Vagina (tissue), 2 donors: ENCODE data around the gene KRT71.

Experiments used
- CTCF ChIP-seq, 3 experiments: fragments of 450-650 bp in 2 of 3; fragments of 200-600 bp in 1 of 3; sonication (generic) in 1 of 3; IDR thresholded peaks; one replicate each; pipeline ENCODE4 v1.5.1; 2017 to 2019; ENCODE audit warnings: antibody characterized with exemption in 3 of 3, mild to moderate bottlenecking in 2 of 3, moderate library complexity in 2 of 3
- POLR2A ChIP-seq, 2 donors: fragments of 450-650 bp; IDR thresholded peaks; one replicate each; pipeline ENCODE4 v1.6.1; 2017; ENCODE audit warnings: antibody characterized with exemption in 2 of 2, mild to moderate bottlenecking in 2 of 2, moderate library complexity in 2 of 2
- POLR2AphosphoS5 ChIP-seq, 2 donors: sonication (generic); formaldehyde crosslinking; IDR thresholded peaks; one replicate each; pipeline ENCODE4 v1.9.0; 2017; ENCODE audit warnings: antibody characterized with exemption in 2 of 2, mild to moderate bottlenecking in 2 of 2, low read depth in 1 of 2; ENCODE audit not compliant: insufficient read depth in 1 of 2

GRCh38 chr12:52514471-52515318, 38.2 kb downstream of the KRT71 start:
- TF ChIP-seq CTCF (IDR thresholded peaks at IDR 0.05) (no peak), POLR2AphosphoS5 (IDR thresholded peaks at IDR 0.05; ENCODE audit: insufficient read depth in 1 of 2, low read depth in 1 of 2) (peak in 1 of 2 donors; percentile 29), POLR2A (IDR thresholded peaks at IDR 0.05) (no peak)
